Measurements from ENCODE around the gene RERE. TPM values are rescaled to one million over a fixed set of nuclear protein-coding genes. Genes with fewer than 3 reads are reported as not detected.
"Not testable (repeated sequence)": the region's sequence is repeated elsewhere in the genome, so short reads cannot be mapped to it uniquely, and the experiment has no call there.

Gene RERE
- total RNA-seq, 4 donors from 2014 or later = 118 to 244 (median 131) TPM

- Histone ChIP-seq H3K4me1 (peaks cover 42 to 44% of the 10 kb centered on the region in 2 donors), H3K27ac (peak overlapping the region in 2 of 3 donors; percentile 72 to 78), H3K4me3 (replicated peaks in 1 of 3) (no peak overlapping the region), H3K36me3 (no peaks in the 10 kb centered on the region), H3K27me3 (no peaks in the 10 kb centered on the region), H3K9me3 (no peaks in the 10 kb centered on the region)
- 90 to 91% methylated on average over 6 of the region's 6 CpGs for WGBS, 2 donors
- no peak for DNase-seq
- intact Hi-C loops (cut with DNase I) = no loop called here
- TF ChIP-seq CTCF (IDR thresholded peaks at IDR 0.05) (no peak), POLR2A (IDR thresholded peaks at IDR 0.05) (no peak)
Measured at GRCh38 chr1:8790478-8790877, 27.0 kb downstream of the RERE start.

- Histone ChIP-seq H3K4me3 (replicated peaks in 1 of 3) (no peak overlapping the region), H3K36me3 (no peaks in the 10 kb centered on the region), H3K27me3 (no peaks in the 10 kb centered on the region), H3K4me1 (peaks cover 47 to 50% of the 10 kb centered on the region in 2 donors), H3K9me3 (no peaks in the 10 kb centered on the region), H3K27ac (peak overlapping the region in 2 of 3 donors; percentile 72 to 78)
- intact Hi-C loops (cut with DNase I) = no loop called here
- peak; percentile 40 to 50 for DNase-seq
- TF ChIP-seq POLR2A (IDR thresholded peaks at IDR 0.05) (no peak), CTCF (IDR thresholded peaks at IDR 0.05) (no peak)
- 43 to 49% methylated on average over 11 of the region's 11 CpGs for WGBS, 2 donors
Measured at GRCh38 chr1:8789314-8790214, 27.9 kb downstream of the RERE start.

- WGBS, 2 donors = 96 to 97% methylated on average over 3 of the region's 3 CpGs
- no peaks in the 10 kb centered on the region for H3K27me3 ChIP-seq
- H3K36me3 ChIP-seq = no peaks in the 10 kb centered on the region
- intact Hi-C loops (cut with DNase I) = no loop called here
- H3K27ac ChIP-seq = no peak overlapping the region
- peaks cover 43 to 46% of the 10 kb centered on the region in 2 donors for H3K4me1 ChIP-seq
- H3K9me3 ChIP-seq = no peaks in the 10 kb centered on the region
- no peak overlapping the region for H3K4me3 ChIP-seq (replicated peaks in 1 of 3)
- no peak for DNase-seq
- no peak for TF ChIP-seq CTCF (IDR thresholded peaks at IDR 0.05)
- TF ChIP-seq POLR2A (IDR thresholded peaks at IDR 0.05) = no peak
Measured at GRCh38 chr1:8787218-8787617, 30.2 kb downstream of the RERE start.

GRCh38 chr1:8786204-8786603 lies 31.2 kb downstream of the RERE start:
- H3K9me3 ChIP-seq; intact Hi-C loops (cut with DNase I); H3K27me3 ChIP-seq; DNase-seq; H3K4me3 ChIP-seq (replicated peaks in 1 of 3); H3K27ac ChIP-seq; H3K36me3 ChIP-seq: not testable (repeated sequence)
- peaks cover 42 to 46% of the 10 kb centered on the region in 2 donors for H3K4me1 ChIP-seq
- 88 to 92% methylated on average over 4 of the region's 4 CpGs for WGBS, 2 donors

GRCh38 chr1:8782955-8783354 lies 34.5 kb downstream of the RERE start:
- intact Hi-C loops (cut with DNase I) = no loop called here
- Histone ChIP-seq H3K36me3 (no peaks in the 10 kb centered on the region), H3K9me3 (no peaks in the 10 kb centered on the region), H3K27ac (no peak overlapping the region), H3K4me3 (replicated peaks in 1 of 3) (no peak overlapping the region), H3K4me1 (peaks cover 26 to 36% of the 10 kb centered on the region in 2 donors), H3K27me3 (no peaks in the 10 kb centered on the region)
- whole genome bisulfite sequencing, 2 donors = 96 to 100% methylated on average over 2 of the region's 2 CpGs
- no peak for DNase-seq
- no peak for TF ChIP-seq POLR2A (IDR thresholded peaks at IDR 0.05)
- TF ChIP-seq CTCF (IDR thresholded peaks at IDR 0.05) = no peak

Measured in thyroid gland (tissue), 4 donors.